B cell (primary cell): ENCODE measurements around the gene RNF26.

Experiments
- EZH2 ChIP-seq: IDR thresholded peaks from 2 replicates; pipeline ENCODE4 v1.6.1; 2012; ENCODE audit warnings: borderline replicate concordance, low read depth, mild to moderate bottlenecking, moderate library complexity, low read length; ENCODE audit not compliant: insufficient read depth, poor library complexity, severe bottlenecking
- TF ChIP-seq, protein P1 (sequence below): fragments of 200-600 bp; IDR thresholded peaks from one replicate; pipeline ENCODE4 v1.8.0; 2022; ENCODE audit warnings: antibody characterized with exemption, mild to moderate bottlenecking

DNA sequence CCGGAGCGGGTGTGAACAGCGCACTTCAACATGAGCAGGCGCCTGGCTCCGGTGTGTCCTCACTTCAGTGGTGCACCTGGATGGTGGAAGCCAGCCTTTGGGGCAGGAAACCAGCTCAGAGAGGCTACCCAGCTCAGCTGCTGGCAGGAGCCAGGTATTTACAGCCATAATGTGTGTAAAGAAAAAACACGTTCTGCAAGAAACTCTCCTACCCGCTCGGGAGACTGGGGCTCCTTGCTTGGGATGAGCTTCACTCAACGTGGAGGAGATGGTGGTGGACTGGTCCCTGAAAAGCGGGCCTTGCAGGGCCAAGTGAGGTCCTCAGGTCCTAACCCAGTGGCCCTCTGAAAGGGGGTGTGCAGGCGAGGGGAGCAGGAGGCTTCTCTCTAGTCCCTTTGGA is 24.9 kb upstream of the RNF26 start:
- TF ChIP-seq, protein P1, sequence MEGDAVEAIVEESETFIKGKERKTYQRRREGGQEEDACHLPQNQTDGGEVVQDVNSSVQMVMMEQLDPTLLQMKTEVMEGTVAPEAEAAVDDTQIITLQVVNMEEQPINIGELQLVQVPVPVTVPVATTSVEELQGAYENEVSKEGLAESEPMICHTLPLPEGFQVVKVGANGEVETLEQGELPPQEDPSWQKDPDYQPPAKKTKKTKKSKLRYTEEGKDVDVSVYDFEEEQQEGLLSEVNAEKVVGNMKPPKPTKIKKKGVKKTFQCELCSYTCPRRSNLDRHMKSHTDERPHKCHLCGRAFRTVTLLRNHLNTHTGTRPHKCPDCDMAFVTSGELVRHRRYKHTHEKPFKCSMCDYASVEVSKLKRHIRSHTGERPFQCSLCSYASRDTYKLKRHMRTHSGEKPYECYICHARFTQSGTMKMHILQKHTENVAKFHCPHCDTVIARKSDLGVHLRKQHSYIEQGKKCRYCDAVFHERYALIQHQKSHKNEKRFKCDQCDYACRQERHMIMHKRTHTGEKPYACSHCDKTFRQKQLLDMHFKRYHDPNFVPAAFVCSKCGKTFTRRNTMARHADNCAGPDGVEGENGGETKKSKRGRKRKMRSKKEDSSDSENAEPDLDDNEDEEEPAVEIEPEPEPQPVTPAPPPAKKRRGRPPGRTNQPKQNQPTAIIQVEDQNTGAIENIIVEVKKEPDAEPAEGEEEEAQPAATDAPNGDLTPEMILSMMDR: no peak
- no peak for TF ChIP-seq EZH2
